ENCODE data around the gene RYR1. TPM values are rescaled to one million over a fixed set of nuclear protein-coding genes. Genes with fewer than 3 reads are reported as not detected.

RYR1 gene
- total RNA-seq, 4 donors from 2014 or later = 0.82 to 1.6 (median 1.5) TPM

DNA sequence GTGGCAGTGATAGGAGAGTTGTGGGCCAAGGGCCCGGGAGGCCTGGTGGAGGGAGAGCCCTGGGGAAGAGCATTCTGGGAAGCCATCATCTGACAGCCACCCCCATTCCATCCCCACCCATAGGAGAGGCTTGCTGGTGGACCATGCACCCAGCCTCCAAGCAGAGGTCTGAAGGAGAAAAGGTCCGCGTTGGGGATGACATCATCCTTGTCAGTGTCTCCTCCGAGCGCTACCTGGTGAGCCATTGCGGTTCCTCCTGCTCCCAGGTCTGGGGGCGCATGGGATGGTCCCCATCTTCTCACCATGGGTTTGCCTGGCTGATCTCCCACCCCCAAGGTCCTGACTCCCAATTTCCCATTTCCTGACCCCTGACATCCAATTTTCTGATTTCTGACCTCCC is 10.5 kb downstream of the RYR1 start:
- TF ChIP-seq POLR2A (IDR thresholded peaks at IDR 0.05) (no peak), CTCF (IDR thresholded peaks at IDR 0.05) (no peak), POLR2AphosphoS5 (IDR thresholded peaks at IDR 0.05) (no peak), EP300 (IDR thresholded peaks at IDR 0.05) (no peak)
- no peak for ATAC-seq

GRCh38 chr19:38445362-38445761 is 11.9 kb downstream of the RYR1 start:
- TF ChIP-seq CTCF (IDR thresholded peaks at IDR 0.05) = no peak
- TF ChIP-seq POLR2AphosphoS5 (IDR thresholded peaks at IDR 0.05) = no peak
- Histone ChIP-seq H3K36me3 (no peaks in the 10 kb centered on the region), H3K27me3 (peaks cover 30% of the 10 kb centered on the region), H3K4me1 (no peaks in the 10 kb centered on the region), H3K4me3 (no peak overlapping the region), H3K9me3 (no peaks in the 10 kb centered on the region), H3K27ac (no peak overlapping the region)
- WGBS, 2 donors (ENCODE audit: low coverage in 1 of 2) = 90 to 100% methylated on average over 1 to 3 of the region's 7 CpGs
- no peak for ATAC-seq

More for the DNA sequence above, 10.5 kb downstream of the RYR1 start:
- 83% methylated on average over 2 of the region's 7 CpGs; no CpG with 5 or more reads in 1 of the 2 donors for WGBS, 2 donors (ENCODE audit: low coverage in 1 of 2)
- no peaks in the 10 kb centered on the region for H3K9me3 ChIP-seq
- no peaks in the 10 kb centered on the region for H3K36me3 ChIP-seq
- no peak overlapping the region for H3K4me3 ChIP-seq
- H3K27me3 ChIP-seq = peaks cover 36% of the 10 kb centered on the region
- H3K4me1 ChIP-seq = no peaks in the 10 kb centered on the region
- no peak overlapping the region for H3K27ac ChIP-seq

DNA sequence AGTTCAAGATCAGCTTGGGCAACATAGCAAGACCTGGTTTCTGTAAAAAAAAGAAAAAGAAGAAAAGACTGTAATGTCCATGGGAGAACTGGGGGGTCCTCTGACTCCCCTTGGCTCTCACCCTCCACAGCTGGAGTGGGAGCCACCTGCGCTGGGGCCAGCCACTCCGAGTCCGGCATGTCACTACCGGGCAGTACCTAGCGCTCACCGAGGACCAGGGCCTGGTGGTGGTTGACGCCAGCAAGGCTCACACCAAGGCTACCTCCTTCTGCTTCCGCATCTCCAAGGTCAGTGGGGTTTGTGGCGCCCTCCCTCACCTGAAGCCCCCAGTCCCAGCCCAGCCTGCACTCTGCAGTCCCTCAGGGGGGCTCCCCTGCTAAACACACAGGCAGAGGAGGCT is 14.7 kb downstream of the RYR1 start:
- TF ChIP-seq CTCF (IDR thresholded peaks at IDR 0.05) = no peak
- no peak for TF ChIP-seq POLR2AphosphoS5 (IDR thresholded peaks at IDR 0.05)
- no peak for TF ChIP-seq EP300 (IDR thresholded peaks at IDR 0.05)
- no peaks in the 10 kb centered on the region for H3K36me3 ChIP-seq
- H3K4me1 ChIP-seq = no peaks in the 10 kb centered on the region
- no peaks in the 10 kb centered on the region for H3K9me3 ChIP-seq
- WGBS, 2 donors (ENCODE audit: low coverage in 1 of 2) = 85% methylated on average over 9 of the region's 9 CpGs; no CpG with 5 or more reads in 1 of the 2 donors
- no peak overlapping the region for H3K27ac ChIP-seq
- peaks cover 6% of the 10 kb centered on the region for H3K27me3 ChIP-seq
- H3K4me3 ChIP-seq = no peak overlapping the region
- no peak for ATAC-seq

GRCh38 chr19:38449518-38449917 is 16.0 kb downstream of the RYR1 start:
- Histone ChIP-seq H3K27ac (no peak overlapping the region), H3K27me3 (peaks cover 6% of the 10 kb centered on the region), H3K36me3 (no peaks in the 10 kb centered on the region), H3K9me3 (no peaks in the 10 kb centered on the region), H3K4me3 (no peak overlapping the region), H3K4me1 (no peaks in the 10 kb centered on the region)
- no peak for ATAC-seq
- TF ChIP-seq POLR2AphosphoS5 (IDR thresholded peaks at IDR 0.05) (no peak), CTCF (IDR thresholded peaks at IDR 0.05) (no peak), EP300 (IDR thresholded peaks at IDR 0.05) (no peak), POLR2A (IDR thresholded peaks at IDR 0.05) (no peak)
- WGBS, 2 donors (ENCODE audit: low coverage in 1 of 2) = 78% methylated on average over 5 of the region's 5 CpGs

- H3K4me3 ChIP-seq = no peak overlapping the region
- H3K36me3 ChIP-seq = no peaks in the 10 kb centered on the region
- no peaks in the 10 kb centered on the region for H3K4me1 ChIP-seq
- H3K9me3 ChIP-seq = no peaks in the 10 kb centered on the region
- no peak for ATAC-seq
- peaks cover 6% of the 10 kb centered on the region for H3K27me3 ChIP-seq
- WGBS, 2 donors (ENCODE audit: low coverage in 1 of 2) = 50 to 67% methylated on average over 1 to 8 of the region's 8 CpGs
- TF ChIP-seq CTCF (IDR thresholded peaks at IDR 0.05) = no peak
- TF ChIP-seq POLR2A (IDR thresholded peaks at IDR 0.05) = no peak
- TF ChIP-seq EP300 (IDR thresholded peaks at IDR 0.05) = no peak
- no peak for TF ChIP-seq POLR2AphosphoS5 (IDR thresholded peaks at IDR 0.05)
- H3K27ac ChIP-seq = no peak overlapping the region
Measured at GRCh38 chr19:38451036-38451435, 17.5 kb downstream of the RYR1 start.

All from gastroesophageal sphincter (tissue), 4 donors.